SKM-1 (cell line): Measurements from ENCODE around the gene RABIF.
"Not testable (repeated sequence)": the region's sequence is repeated elsewhere in the genome, so short reads cannot be mapped to it uniquely, and the experiment has no call there.

ENCODE experiments used
- DNase-seq: peaks from one replicate; lab custom pipeline; 2025; ENCODE audit not compliant: unreplicated experiment; lab: John Stamatoyannopoulos, UW

The RABIF gene

DNA sequence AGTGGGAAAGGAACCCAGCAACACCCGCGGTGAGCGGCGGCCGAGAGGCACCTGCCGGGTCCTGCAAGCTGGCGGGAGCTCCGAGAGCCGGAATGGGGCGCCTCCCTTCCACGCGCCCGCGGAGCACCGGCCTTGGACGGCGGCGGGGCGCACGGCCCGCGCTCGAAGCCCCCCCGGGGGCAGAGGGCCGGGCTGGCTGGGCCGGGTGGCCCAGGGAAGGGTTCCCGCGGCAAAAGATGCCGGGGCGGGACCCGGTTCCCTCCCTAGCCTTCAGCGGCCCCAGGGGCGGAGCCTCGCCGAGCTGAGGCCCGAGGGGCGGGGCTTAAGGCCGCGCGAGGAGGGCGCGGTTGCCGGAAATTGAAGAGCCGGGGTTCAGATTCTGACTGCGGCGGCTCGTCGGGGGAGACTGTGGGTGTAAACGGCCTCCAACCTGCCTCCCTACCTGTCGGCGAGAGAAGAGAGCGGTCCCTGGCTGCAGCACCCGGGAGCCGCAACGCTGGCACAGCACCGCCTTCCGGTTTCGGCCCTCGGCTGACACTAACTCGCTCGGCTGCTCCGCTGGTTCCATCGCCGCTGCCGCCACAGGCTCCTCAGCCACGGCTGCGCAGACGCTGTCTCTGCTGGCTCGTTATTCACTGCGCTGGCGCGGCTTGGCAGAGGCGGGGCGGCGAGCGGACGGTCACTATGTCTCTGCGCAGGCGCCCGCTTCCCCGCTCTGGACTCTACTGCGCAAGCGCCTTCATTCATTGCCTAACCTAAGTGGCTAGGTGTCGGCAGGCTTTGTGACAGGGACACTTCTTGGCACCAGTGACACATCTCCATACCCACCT is at the start of gene RABIF:
Gene RABIF, minus strand, starts transcription at position 619 of the 830 bp plus-strand sequence. Its CDS starts 51 bp downstream, at position 568.
- peak; percentile 100 for DNase-seq

DNA sequence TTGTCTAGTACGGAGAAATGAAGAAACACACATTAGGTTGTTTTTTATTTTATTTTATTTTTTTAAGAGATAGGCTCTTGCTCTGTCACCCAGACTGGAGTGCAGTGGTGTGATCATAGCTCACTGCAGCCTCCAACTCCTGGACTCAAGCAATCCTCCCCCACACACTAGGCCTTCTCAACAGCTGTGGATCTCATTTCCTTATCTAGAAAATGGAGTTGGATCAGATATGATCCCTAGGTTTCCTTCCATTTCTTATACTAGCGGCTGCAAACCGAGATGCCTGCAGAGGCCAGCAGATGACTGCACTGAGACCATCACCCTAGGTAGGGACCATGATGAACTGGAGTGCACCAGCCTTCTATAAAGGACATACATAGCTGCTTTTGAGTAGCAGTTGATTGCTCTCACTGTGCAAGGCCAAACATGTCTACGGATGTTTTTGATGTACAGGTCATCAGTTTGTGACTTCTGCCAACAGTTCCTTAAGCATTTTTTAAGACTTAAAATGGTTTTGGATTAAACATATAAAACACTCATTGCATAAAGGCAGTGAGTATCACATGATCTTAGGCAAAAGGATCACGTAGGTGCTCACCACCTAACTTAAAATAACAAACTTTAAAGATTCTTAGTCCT is 49.5 kb upstream of the RABIF start:
- DNase-seq, result no peak

DNA sequence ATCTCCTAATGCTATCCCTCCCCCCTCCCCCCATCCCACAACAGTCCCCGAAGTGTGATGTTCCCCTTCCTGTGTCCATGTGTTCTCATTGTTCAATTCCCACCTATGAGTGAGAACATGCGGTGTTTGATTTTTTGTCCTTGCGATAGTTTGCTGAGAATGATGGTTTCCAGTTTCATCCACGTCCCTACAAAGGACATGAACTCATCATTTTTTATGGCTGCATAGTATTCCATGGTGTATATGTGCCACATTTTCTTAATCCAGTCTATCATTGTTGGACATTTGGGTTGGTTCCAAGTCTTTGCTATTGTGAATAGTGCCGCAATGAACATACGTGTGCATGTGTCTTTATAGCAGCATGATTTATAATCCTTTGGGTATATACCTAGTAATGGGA is 47.5 kb upstream of the RABIF start:
- not testable (repeated sequence) for DNase-seq

DNA sequence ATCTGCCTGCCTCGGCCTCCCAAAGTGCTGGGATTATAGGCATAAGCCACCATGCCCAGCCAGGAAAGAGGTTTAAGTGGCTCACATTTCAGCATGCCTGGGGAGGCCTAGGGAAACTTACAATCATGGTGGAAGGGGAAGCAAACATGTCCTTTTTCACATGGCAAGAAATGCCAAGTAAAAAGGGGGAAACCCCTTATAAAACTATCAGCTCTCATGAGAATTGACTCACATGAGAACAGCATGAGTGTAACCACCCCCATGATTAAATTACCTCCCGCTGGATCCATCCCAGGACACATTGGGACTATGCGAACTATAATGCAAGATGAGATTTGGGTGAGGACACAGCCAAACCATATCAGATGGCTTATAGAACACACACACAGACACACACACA is 46.9 kb upstream of the RABIF start:
- DNase-seq, result no peak

DNA sequence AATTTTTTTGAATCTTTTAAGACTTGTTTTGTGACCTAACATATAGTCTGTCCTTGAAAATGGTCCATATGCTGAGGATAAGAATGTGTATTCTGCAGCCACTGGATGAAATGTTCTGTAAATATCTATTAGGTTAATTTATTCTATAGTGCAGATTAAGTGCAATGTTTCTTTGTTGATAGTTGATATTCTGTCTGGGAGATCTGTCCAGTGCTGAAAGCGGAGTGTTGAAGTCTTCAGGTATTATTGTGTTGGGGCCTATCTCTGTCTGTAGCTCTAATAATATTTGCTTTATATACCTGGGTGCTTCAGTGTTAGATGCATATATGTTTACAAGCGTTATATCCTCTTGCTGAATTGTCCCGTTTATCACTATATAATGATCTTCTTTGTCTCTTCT is 45.8 kb upstream of the RABIF start:
- DNase-seq, result no peak

DNA sequence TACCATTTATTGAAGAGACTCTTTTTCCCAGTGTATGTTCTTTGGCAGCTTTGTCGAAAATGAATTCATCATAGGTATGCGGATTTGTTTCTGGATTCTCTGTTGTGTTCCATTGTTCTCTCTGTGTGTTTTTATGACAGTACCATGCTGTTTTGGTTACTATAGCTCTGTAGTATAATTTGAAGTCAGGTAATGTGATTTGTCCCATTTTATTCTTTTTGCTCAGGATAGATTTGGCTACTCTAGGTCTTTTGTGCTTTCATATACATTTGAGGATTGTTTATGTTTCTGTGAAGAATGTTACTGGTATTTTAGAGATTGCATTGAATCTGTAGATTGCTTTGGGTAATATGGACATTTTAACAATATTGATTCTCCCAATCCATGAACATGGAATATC is 43.5 kb upstream of the RABIF start:
- no peak for DNase-seq

DNA sequence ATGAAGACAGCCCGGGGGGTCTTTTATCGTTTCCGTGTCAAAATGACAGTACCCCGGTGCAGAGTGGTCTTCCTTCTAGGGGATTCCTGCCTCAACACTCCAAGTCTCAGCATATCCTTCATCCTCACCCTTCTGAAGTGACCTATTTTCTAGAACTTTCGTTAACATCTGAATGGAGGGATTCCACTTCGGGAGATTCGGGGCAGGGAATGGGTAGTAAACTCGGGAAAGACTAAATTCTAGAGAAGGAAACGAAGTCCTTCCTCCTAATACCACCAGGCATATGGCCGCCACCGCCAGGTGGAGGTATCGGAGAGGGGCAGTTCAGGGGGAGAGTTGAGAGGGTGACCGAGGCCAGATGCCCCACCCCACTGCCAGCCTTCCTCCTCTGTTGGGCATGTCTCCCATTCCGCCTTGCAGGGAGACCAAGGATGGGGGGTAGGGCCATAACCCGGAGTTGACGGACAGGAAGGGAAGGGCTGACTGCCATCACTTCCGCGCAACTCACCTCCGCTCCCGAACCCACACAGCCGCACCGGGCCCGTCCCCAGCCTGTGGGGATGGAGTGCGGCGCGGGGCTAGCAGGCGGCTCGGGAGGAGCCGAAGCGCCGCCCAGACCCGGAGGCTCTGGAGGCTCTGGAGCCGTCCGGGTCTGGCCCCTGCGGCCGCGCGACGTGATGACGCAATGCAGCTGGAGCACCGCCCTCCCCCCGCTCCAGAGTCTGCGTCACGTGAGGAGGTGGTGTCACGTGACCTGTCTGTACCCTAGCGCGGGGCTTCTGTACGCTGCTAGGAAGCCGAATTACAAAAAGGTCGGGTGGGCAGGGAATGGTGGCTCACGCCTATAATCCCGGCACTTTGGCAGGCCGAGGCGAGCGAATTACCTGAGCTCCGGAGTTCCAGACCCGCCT is 37.9 kb upstream of the RABIF start, which contains the start of gene KLHL12:
Gene KLHL12, minus strand, starts transcription at position 654 of the 911 bp plus-strand sequence. CDS start 2,072 bp downstream, outside the sequence.
- DNase-seq, result peak; percentile 99

DNA sequence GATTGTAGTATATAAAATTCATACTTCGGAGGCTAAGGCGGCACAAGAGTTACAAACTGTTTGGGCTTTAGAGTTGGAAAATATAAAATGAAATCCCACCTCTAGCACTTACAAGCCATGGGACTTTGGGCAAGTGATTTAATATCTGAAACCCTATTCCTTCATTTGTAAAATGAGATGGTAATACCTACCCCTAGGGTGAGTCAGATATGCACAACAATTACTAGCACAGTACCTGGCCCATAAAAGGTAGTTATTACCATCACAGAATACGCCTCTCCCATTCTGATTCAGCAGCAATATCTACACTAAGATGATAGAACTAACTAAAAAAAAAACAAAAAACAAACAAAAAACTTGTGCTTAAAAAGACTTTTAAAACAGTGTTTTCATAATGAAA is 34.6 kb upstream of the RABIF start:
- no peak for DNase-seq

DNA sequence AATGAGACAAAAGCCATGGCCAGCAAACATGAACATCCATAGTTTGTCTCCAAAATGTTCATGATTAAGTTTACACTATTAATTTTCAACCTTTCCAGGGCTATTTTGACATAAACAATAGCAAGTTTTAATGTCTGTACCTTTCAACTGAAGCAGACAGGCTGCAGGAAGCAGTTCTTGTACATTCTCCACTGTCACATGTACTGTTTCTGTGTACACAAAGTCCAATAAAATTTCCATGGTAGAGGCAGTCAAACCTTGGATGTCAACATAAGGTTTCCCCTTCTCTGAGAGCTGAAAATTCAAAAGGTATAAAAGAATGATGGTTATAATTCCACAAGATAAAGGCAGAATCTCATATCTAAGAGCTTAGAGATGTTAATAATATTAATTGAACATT is 30.7 kb upstream of the RABIF start:
- no peak for DNase-seq

DNA sequence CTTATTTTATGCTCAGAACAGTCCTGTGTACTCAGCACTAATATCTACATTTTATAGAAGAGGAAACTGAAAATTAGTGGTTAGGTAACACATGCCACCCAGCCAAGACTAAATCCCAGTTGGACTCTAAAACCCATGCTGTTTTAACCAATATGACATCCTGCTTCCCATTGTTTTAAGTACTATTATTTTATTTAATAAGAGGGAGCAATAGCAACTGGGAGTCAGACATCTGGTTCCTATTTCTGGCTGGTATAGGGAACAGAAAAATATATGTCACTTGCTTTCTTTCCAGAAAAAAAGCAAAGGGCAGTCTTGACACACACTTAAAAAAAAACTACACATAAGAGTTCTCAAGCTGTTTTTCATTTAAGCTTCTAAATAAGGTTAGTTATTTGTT is 26.2 kb upstream of the RABIF start:
- DNase-seq, result no peak

DNA sequence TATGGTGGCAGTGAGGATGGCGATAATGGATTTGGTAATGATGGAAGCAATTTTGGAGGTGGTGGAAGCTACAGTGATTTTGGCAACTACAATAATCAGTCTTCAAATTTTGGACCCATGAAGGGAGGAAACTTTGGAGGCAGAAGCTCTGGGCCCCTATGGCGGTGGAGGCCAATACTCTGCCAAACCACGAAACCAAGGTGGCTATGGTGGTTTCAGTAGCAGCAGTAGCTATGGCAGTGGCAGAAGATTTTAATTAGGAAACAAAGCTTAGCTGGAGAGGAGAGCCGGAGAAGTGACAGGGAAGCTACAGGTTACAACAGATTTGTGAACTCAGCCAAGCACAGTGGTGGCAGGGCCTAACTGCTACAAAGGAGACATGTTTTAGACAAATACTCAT is 23.5 kb upstream of the RABIF start:
- DNase-seq, result not testable (repeated sequence)

DNA sequence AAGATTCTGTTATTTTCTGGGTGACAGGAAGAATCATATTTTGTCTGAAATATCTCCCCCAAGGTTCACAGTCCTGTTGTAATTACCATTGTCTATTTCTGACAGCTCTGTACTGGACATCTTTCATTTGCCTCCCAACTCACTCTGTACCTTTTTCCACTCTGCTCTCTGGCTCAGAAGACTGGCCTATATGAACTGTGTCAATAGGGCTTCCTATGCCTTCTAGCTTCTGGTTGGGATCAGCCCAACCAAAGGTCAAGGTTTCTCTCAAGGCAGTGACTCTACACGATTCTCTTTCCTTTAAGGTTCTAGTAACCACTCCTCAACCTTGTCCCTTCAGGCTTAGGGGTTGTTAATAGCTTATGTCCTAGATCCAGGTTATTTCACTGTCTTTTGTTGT is 20.5 kb upstream of the RABIF start:
- no peak for DNase-seq

DNA sequence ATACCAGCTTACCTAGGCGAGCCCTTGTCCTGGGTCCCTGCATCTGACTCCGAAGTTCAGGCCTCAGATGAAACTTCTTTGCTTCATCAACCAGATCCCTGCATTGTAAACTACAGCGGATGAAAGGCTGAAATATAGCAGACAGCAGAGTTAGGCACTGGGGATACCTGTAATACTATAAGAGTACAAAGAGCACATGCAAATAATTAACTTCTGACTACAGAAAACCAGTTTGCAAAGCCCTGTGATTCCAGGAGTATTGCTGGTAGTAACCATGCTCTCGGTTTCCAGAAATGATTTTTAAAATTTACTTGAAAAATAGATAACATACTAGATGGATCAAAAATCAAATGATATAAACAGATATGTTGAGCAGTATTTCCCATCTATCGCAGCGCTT is 20.0 kb upstream of the RABIF start:
- DNase-seq, result no peak

DNA sequence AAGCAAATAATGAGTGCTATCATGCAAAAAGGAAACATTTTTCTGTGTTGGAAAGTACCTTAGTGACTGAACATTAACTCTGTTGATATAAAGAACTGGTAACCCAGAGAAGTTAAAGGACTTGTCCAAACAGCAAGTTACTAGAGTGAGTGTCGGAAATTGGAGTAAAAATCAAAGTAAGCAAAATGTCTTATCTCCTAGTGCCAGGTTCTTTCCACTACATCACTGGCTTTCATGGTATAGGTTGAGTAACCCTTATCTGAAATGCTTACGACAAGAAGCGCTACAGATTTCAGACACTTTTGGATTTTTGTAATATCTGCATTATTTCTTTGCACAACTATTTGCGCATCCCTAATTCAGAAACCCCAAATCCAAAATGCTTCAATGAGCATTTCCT is 16.4 kb upstream of the RABIF start:
- no peak for DNase-seq

DNA sequence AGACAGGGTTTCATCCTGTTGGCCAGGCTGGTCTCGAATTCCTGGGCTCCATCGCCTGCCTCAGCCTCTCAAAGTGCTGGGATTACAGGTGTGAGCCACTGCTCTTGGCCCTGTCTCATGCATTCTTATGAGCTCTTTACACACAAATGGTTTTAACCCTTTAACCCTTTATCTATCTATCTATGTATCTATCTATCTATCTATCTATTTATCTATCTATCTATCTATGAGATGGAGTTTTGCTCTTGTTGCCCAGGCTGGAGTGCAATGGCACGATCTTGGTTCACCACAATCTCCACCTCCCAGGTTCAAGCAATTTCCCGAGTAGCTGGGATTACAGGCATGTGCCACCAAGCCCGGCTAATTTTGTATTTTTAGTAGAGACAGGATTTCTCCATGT is 14.9 kb upstream of the RABIF start:
- not testable (repeated sequence) for DNase-seq

DNA sequence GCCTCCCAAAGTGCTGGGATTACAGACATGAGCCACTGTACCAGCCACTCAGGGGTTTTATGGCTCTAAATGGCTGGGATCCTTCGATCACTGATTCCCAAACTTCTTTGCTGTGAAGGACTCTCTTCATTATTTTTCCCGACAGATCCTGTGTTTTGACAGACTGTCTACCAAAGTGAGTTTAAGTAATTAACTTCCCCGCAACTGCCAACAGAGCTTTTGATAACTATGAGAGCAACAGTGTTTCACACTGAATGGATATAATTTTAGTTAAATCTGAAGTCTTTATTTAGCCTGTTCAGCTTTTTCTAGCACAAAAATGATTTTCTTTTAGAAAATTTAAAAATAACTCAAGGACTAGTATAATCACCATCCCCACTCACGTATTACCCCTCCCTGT is 12.6 kb upstream of the RABIF start:
- DNase-seq, result no peak

DNA sequence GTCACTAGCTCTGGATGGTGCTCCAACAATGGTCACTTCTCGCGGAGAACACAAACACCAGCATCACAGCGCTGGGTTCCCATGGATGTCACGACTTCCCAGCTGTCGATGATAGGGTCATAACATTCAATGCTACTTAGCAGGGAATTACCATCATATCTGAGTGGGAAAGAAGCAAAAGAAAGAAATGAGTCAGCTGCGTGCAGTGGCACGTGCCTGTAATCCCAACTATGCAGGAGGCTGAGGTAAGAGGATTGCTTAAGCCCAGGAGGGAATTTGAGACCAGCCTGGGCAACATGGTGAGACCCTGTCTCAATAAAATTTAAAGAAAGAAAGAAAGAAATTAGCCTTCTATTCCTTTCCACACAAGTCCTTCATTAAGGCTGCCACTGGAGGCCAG is 3.6 kb upstream of the RABIF start:
- no peak for DNase-seq

DNA sequence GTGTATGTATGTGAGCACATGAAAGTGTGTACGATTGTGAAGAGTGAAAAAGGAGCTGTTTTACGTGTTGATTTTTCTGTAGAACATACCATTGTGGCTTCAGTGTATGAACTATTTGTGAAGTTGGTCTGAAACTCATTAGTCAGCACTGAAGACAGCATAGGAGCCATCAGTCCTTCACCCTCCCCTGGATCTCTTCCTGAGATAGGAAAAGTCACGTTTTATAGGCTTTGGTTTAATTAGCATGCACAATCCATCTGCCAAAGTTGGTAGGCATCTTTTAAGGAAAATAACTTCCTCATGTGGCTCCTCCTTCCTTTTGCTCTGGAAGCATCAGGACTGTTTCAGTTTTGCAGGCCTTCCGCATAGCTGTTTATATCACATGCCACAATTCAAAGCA is 1.4 kb upstream of the RABIF start:
- DNase-seq, result no peak

DNA sequence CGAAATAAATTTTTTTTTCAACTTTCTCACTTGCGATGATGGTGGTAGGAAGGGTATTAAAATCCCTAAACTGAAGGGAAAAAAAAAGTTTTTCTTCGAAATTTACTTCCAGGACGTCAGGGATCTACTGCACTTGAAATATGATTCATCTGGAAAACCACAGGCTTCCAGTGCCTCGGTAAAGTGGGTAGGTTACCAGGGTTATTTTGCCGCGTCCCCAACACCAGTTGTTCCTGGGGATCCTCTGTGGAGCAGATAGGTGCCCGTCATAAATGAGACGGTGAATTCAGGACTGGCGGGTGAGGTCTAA is 773 bp downstream of the RABIF start:
- no peak for DNase-seq

DNA sequence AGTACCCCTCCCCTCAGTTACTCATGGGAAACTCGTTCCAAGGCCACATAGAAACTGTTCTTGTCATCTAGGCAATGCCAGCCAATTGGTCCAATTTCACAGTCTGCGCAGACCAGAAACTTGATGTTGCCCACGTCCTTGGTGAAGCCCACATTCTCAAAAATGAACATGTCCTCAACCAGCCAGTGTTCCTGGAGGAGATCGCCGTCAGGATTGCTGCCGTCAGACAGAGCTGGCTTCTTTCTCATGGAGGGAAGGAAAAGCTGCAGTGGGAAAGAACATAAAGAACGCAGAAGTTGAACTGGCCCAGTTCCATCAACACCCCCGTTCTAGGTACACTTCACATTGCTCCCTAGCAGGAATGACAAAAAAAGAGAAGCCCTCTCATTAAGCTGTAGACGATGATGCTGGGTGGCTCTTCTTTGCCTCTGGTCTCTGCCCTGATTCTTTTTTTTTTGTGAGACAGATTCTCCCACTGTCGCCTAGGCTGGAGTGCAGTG is 7.9 kb downstream of the RABIF start:
- DNase-seq, result no peak

DNA sequence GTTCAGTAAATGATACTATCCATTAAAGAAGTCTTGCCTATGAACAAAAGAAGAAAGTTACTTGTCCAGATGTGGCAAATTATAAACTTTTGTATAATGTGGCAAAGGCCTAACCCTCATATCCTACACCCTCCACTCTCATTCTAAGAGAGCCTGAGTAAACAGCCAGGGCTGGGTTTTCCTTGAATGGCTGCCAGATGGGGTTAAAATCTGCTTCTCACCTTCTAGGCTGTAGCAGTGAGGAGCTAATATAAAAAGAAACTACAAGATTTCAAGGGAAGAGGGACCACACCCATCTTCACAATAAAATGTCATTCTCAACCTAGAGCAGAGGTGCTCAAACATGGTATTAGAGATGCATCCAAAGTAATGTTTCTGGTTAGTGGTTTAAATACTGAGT is 8.9 kb downstream of the RABIF start:
- DNase-seq, result no peak

DNA sequence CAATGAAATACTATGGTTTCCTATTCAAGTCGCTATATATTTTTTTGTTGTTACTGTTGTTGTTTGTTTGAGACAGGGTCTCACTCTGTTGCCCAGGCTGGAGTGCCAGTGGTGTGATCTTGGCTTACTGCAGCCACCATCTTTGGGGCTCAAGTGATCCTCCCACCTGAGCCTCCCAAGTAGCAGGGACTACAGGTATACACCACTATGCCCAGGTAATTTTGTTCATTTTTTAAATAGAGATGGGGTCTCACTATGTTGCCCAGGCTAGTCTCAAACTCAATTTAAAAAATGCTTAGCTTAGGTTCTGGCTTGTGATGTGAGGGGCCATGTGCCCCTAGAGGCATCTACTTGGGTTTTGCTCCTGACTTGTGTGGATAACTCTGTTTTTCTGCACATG is 9.8 kb downstream of the RABIF start:
- DNase-seq, result no peak
